Ovary (tissue), 9 donors: ENCODE data around the gene SLC35D1. TPM values are rescaled to one million over a fixed set of nuclear protein-coding genes. Genes with fewer than 3 reads are reported as not detected.

Source experiments
- DNase-seq, 5 donors: peaks; one replicate each; pipeline ENCODE4 v3.0.0-alpha.2; 2019 to 2020
- H3K27ac ChIP-seq, 2 donors: fragments of 200-600 bp; one replicate each; pipeline versions ENCODE4 v1.5.1 to v1.8.0; 2019 to 2022
- H3K27me3 ChIP-seq: fragments of 200-600 bp; one replicate; pipeline ENCODE4 v1.8.0; 2022
- H3K36me3 ChIP-seq: fragments of 200-600 bp; sonication (generic); one replicate; pipeline ENCODE4 v1.5.1; 2019
- H3K4me1 ChIP-seq: one replicate; pipeline ENCODE4 v1.8.1; 2013; ENCODE audit warnings: mild to moderate bottlenecking, moderate library complexity; ENCODE audit not compliant: insufficient read depth
- H3K4me3 ChIP-seq: fragments of 200-600 bp; sonication (generic); one replicate; pipeline ENCODE4 v1.5.1; 2017
- H3K9me3 ChIP-seq, 2 donors: fragments of 200-600 bp in 1 of 2; sonication (generic) in 1 of 2; one replicate each; pipeline versions ENCODE4 v1.5.1 to v1.8.1; 2013 to 2019; ENCODE audit warnings: mild to moderate bottlenecking in 1 of 2, moderate library complexity in 1 of 2
- CTCF ChIP-seq, 3 donors: fragments of 450-650 bp in 2 of 3; fragments of 200-600 bp in 1 of 3; IDR thresholded peaks; one replicate each; pipeline versions ENCODE4 v1.5.1 to v1.8.0; 2016 to 2022; ENCODE audit warnings: antibody characterized with exemption in 3 of 3, mild to moderate bottlenecking in 1 of 3
- EP300 ChIP-seq: sonication (generic); formaldehyde crosslinking; IDR thresholded peaks from one replicate; pipeline ENCODE4 v1.6.1; 2017; ENCODE audit warnings: antibody characterized with exemption
- POLR2A ChIP-seq: fragments of 450-650 bp; IDR thresholded peaks from one replicate; pipeline ENCODE4 v1.6.1; 2017; ENCODE audit warnings: antibody characterized with exemption, mild to moderate bottlenecking, moderate library complexity
- WGBS, 3 donors: extraction: QIAGEN DNeasy Blood & Tissue Kit in 1 of 3; methylation state at CpG; one replicate each; pipeline versions ENCODE4 v1.1.5 to v1.1.7; 2013 to 2017; 5-methylcytosine and 5-hydroxymethylcytosine counted together
- intact Hi-C, 4 donors: fragments of 100-400 bp; cut with DNase I; formaldehyde crosslinking; loops; one replicate each; pipeline versions ENCODE4 v1.11.0 to v1.15.1; 2022 to 2023
- polyA plus RNA-seq, 2 donors: library from polyadenylated mRNA; stranded (reverse); fragments of 200-250 nt in 1 of 2; fragments of 350-450 nt in 1 of 2; fragmentation: Illumina TruSeq in 1 of 2; extraction: RNeasy Lipid Tissue Mini Kit (QIAGEN cat#74804) in 1 of 2; gene quantifications; one replicate each; pipeline ENCODE4 v1.2.3, GENCODE V29; 2013 to 2014
- total RNA-seq, 7 donors: library from RNA; depleted of rRNA in 2 of 7; stranded (reverse); fragments of >200 nt in 2 of 7; fragmentation: NEBNext Ultra II Directional in 3 of 7; extraction: Animal tissue kit (Norgen Biotek cat#: 25700) in 3 of 7; gene quantifications; one replicate each; pipeline versions ENCODE4 v1.1.0 to v1.2.4, GENCODE V29; 2016 to 2023
- donor health status: DM: no; HTN: no; CAD: no; lungs with moderate emphysema.
- donor health status: DM: no; HTN: no; CAD: no.
- donor health status: Bipolar disorder and iron deficiency.
- donor health status: DM: yes; HTN: yes; CAD: no.
- donor health status: DM: no; HTN: no; CAD: no.
- donor health status: DM: yes; HTN: yes; CAD: no.

The SLC35D1 gene
- total and polyA plus RNA-seq, 9 donors, result 5.0 to 16.9 (median 10.3) TPM

GRCh38 chr1:66996018-66996682 lies 57.8 kb downstream of the SLC35D1 start:
- H3K27me3 ChIP-seq, result no peaks in the 10 kb centered on the region
- 71 to 73% (median 73%) methylated on average over 7 of the region's 7 CpGs for WGBS, 3 donors
- intact Hi-C loops, result loop anchor here in 3 of 4 donors (10.0 kb wide), 2 partner anchors 59 to 149 kb away; partner anchors contain the start of gene SLC35D1 (in 1 of the 3)
- TF ChIP-seq CTCF (IDR thresholded peaks at IDR 0.05) (peak in 2 of 3 donors; percentile 34 to 36), EP300 (no peak), POLR2A (no peak)
- H3K4me1 ChIP-seq, result no peaks in the 10 kb centered on the region
- no peaks in the 10 kb centered on the region for H3K36me3 ChIP-seq
- H3K4me3 ChIP-seq, result no peak overlapping the region
- H3K27ac ChIP-seq, result no peak overlapping the region
- peak in 4 of 5 donors; percentile 21 to 66 (median 42) for DNase-seq
- H3K9me3 ChIP-seq, result no peaks in the 10 kb centered on the region

GRCh38 chr1:66993076-66993475 lies 60.9 kb downstream of the SLC35D1 start:
- WGBS, 3 donors, result 76 to 93% (median 89%) methylated on average over 3 of the region's 3 CpGs
- H3K9me3 ChIP-seq, result no peaks in the 10 kb centered on the region
- H3K27ac ChIP-seq, result no peak overlapping the region
- no peak for DNase-seq
- H3K27me3 ChIP-seq, result no peaks in the 10 kb centered on the region
- no peak for TF ChIP-seq POLR2A
- TF ChIP-seq CTCF (IDR thresholded peaks at IDR 0.05), result no peak
- TF ChIP-seq EP300, result no peak
- no peaks in the 10 kb centered on the region for H3K4me1 ChIP-seq
- H3K36me3 ChIP-seq, result no peaks in the 10 kb centered on the region
- no peak overlapping the region for H3K4me3 ChIP-seq
- intact Hi-C loops, result loop anchor here in 3 of 4 donors (10.0 kb wide), 2 partner anchors 62 to 152 kb away; partner anchors contain the start of gene SLC35D1 (in 1 of the 3)

- Histone ChIP-seq H3K27ac (no peak overlapping the region), H3K9me3 (no peaks in the 10 kb centered on the region), H3K36me3 (no peaks in the 10 kb centered on the region), H3K27me3 (no peaks in the 10 kb centered on the region), H3K4me1 (no peaks in the 10 kb centered on the region), H3K4me3 (no peak overlapping the region)
- TF ChIP-seq EP300 (no peak), POLR2A (no peak), CTCF (IDR thresholded peaks at IDR 0.05) (no peak)
- 16 to 26% (median 21%) methylated on average over 1 of the region's 1 CpG for WGBS, 3 donors
- DNase-seq, result no peak
- intact Hi-C loops, result no loop called here
Measured at GRCh38 chr1:66985835-66986234, 68.1 kb downstream of the SLC35D1 start.

GRCh38 chr1:66984491-66984890 lies 69.5 kb downstream of the SLC35D1 start:
- no peak overlapping the region for H3K27ac ChIP-seq
- H3K27me3 ChIP-seq, result no peaks in the 10 kb centered on the region
- TF ChIP-seq POLR2A (no peak), CTCF (IDR thresholded peaks at IDR 0.05) (no peak), EP300 (no peak)
- no peak for DNase-seq
- WGBS, 3 donors, result 95 to 97% (median 96%) methylated on average over 1 of the region's 1 CpG
- intact Hi-C loops, result no loop called here
- H3K4me1 ChIP-seq, result no peaks in the 10 kb centered on the region
- H3K9me3 ChIP-seq, result no peaks in the 10 kb centered on the region
- no peaks in the 10 kb centered on the region for H3K36me3 ChIP-seq
- H3K4me3 ChIP-seq, result no peak overlapping the region
